Ascending aorta (tissue), 2 donors: ENCODE results near the gene TCP1. TPM values are rescaled to one million over a fixed set of nuclear protein-coding genes. Genes with fewer than 3 reads are reported as not detected.
"Not testable (repeated sequence)": the region's sequence is repeated elsewhere in the genome, so short reads cannot be mapped to it uniquely, and the experiment has no call there.

ENCODE experiments used
- DNase-seq, 2 donors: peaks; one replicate each; pipeline ENCODE4 v3.0.0-alpha.2; 2019; ENCODE audit warnings: low spot score in 2 of 2
- H3K27ac ChIP-seq, 2 donors: fragments of 200-600 bp; sonication (generic); one replicate each; pipeline ENCODE4 v1.5.1; 2016 to 2017; ENCODE audit warnings: mild to moderate bottlenecking in 1 of 2
- H3K27me3 ChIP-seq: fragments of 200-600 bp; sonication (generic); one replicate; pipeline ENCODE4 v1.5.1; 2017
- H3K36me3 ChIP-seq, 2 donors: fragments of 200-600 bp; sonication (generic); one replicate each; pipeline ENCODE4 v1.5.1; 2016
- H3K4me1 ChIP-seq, 2 donors: fragments of 200-600 bp; sonication (generic); one replicate each; pipeline ENCODE4 v1.5.1; 2016 to 2017; ENCODE audit warnings: mild to moderate bottlenecking in 1 of 2
- H3K4me3 ChIP-seq, 2 donors: fragments of 200-600 bp; sonication (generic); one replicate each; pipeline ENCODE4 v1.5.1; 2016 to 2017; ENCODE audit warnings: mild to moderate bottlenecking in 1 of 2
- H3K9me3 ChIP-seq, 2 donors: fragments of 200-600 bp; sonication (generic); one replicate each; pipeline ENCODE4 v1.5.1; 2016
- CTCF ChIP-seq, 3 experiments: fragments of 200-600 bp in 2 of 3; fragments of 450-650 bp in 1 of 3; sonication (generic) in 2 of 3; IDR thresholded peaks; one replicate each; pipeline ENCODE4 v1.5.1; 2016 to 2019; ENCODE audit warnings: antibody characterized with exemption in 3 of 3, mild to moderate bottlenecking in 1 of 3, moderate library complexity in 1 of 3
- intact Hi-C: fragments of 100-400 bp; cut with DNase I; formaldehyde crosslinking; loops from one replicate; pipeline ENCODE4 v1.15.1; 2023
- total RNA-seq: library from RNA; depleted of rRNA; stranded (reverse); fragments of >200 nt; gene quantifications from one replicate; pipeline ENCODE4 v1.1.0, GENCODE V29; 2016

TCP1 gene
- total RNA-seq, 1 donor from 2014 or later = 46.7 TPM

GRCh38 chr6:159821122-159821521 lies 31.7 kb upstream of the TCP1 start:
- H3K27me3 ChIP-seq = no peaks in the 10 kb centered on the region
- TF ChIP-seq CTCF (IDR thresholded peaks at IDR 0.05) = no peak

GRCh38 chr6:159819932-159820640 lies 30.7 kb upstream of the TCP1 start:
- DNase-seq = no peak
- H3K4me3 ChIP-seq = no peak overlapping the region

More at GRCh38 chr6:159821122-159821521, 31.7 kb upstream of the TCP1 start:
- no peak overlapping the region for H3K4me3 ChIP-seq
- no peak for DNase-seq
- H3K4me1 ChIP-seq = no peaks in the 10 kb centered on the region
- H3K9me3 ChIP-seq = no peaks in the 10 kb centered on the region
- intact Hi-C loops = no loop called here
- H3K27ac ChIP-seq = no peak overlapping the region
- no peaks in the 10 kb centered on the region for H3K36me3 ChIP-seq

GRCh38 chr6:159819098-159819497 lies 29.7 kb upstream of the TCP1 start:
- H3K4me1 ChIP-seq = no peaks in the 10 kb centered on the region
- no peak for DNase-seq
- H3K9me3 ChIP-seq = no peaks in the 10 kb centered on the region
- H3K27me3 ChIP-seq = no peaks in the 10 kb centered on the region
- H3K27ac ChIP-seq = no peak overlapping the region
- H3K36me3 ChIP-seq = no peaks in the 10 kb centered on the region
- H3K4me3 ChIP-seq = no peak overlapping the region
- TF ChIP-seq CTCF (IDR thresholded peaks at IDR 0.05) = no peak
- intact Hi-C loops = no loop called here

More at GRCh38 chr6:159819932-159820640, 30.7 kb upstream of the TCP1 start:
- no peak overlapping the region for H3K27ac ChIP-seq
- no peaks in the 10 kb centered on the region for H3K9me3 ChIP-seq
- H3K4me1 ChIP-seq = no peaks in the 10 kb centered on the region
- TF ChIP-seq CTCF (IDR thresholded peaks at IDR 0.05) = no peak
- H3K27me3 ChIP-seq = no peaks in the 10 kb centered on the region
- intact Hi-C loops = no loop called here
- H3K36me3 ChIP-seq = no peaks in the 10 kb centered on the region

GRCh38 chr6:159817951-159818739 lies 28.7 kb upstream of the TCP1 start:
- intact Hi-C loops = no loop called here
- DNase-seq = no peak
- H3K9me3 ChIP-seq = no peaks in the 10 kb centered on the region
- no peaks in the 10 kb centered on the region for H3K4me1 ChIP-seq
- H3K27me3 ChIP-seq = no peaks in the 10 kb centered on the region
- no peaks in the 10 kb centered on the region for H3K36me3 ChIP-seq
- no peak overlapping the region for H3K4me3 ChIP-seq
- no peak for TF ChIP-seq CTCF (IDR thresholded peaks at IDR 0.05)
- H3K27ac ChIP-seq = no peak overlapping the region

- H3K9me3 ChIP-seq, H3K4me3 ChIP-seq, H3K36me3 ChIP-seq, H3K27me3 ChIP-seq, H3K27ac ChIP-seq, H3K4me1 ChIP-seq, DNase-seq, intact Hi-C loops: not testable (repeated sequence)
These were observed 27.4 kb upstream of the TCP1 start for GRCh38 chr6:159816775-159817174.

- DNase-seq = no peak
These were observed 26.0 kb upstream of the TCP1 start for GRCh38 chr6:159815410-159815809.

More at GRCh38 chr6:159815410-159815809, 26.0 kb upstream of the TCP1 start:
- Histone ChIP-seq H3K27ac (no peak overlapping the region), H3K36me3 (no peaks in the 10 kb centered on the region), H3K4me3 (no peak overlapping the region), H3K27me3 (no peaks in the 10 kb centered on the region), H3K9me3 (no peaks in the 10 kb centered on the region), H3K4me1 (no peaks in the 10 kb centered on the region)
- intact Hi-C loops = no loop called here
- TF ChIP-seq CTCF (IDR thresholded peaks at IDR 0.05) = no peak
